Esophagus muscularis mucosa (tissue), 4 donors: ENCODE data around the gene ATP5PB. TPM values are rescaled to one million over a fixed set of nuclear protein-coding genes. Genes with fewer than 3 reads are reported as not detected.

Source experiments
- DNase-seq: peaks from one replicate; pipeline ENCODE4 v3.0.0-alpha.2; 2017; ENCODE audit errors: extremely low spot score
- H3K27ac ChIP-seq, 4 donors: fragments of 200-600 bp; sonication (generic); replicated peaks in 1 of 4; 1 replicate in 3 of 4; 2 replicates in 1 of 4; pipeline ENCODE4 v1.5.1; 2016 to 2019; ENCODE audit warnings: mild to moderate bottlenecking in 1 of 4
- H3K27me3 ChIP-seq, 4 donors: fragments of 200-600 bp; sonication (generic); one replicate each; pipeline versions ENCODE4 v1.5.1 to v1.6.0; 2016 to 2019
- H3K36me3 ChIP-seq, 4 donors: fragments of 200-600 bp; sonication (generic); one replicate each; pipeline ENCODE4 v1.5.1; 2016 to 2019
- H3K4me1 ChIP-seq, 4 donors: fragments of 200-600 bp; sonication (generic); one replicate each; pipeline ENCODE4 v1.5.1; 2016 to 2019
- H3K4me3 ChIP-seq, 4 donors: fragments of 200-600 bp; sonication (generic); 1 replicate in 2 of 4; 2 replicates in 2 of 4; pipeline ENCODE4 v1.5.1; 2016 to 2019; ENCODE audit warnings: mild to moderate bottlenecking in 4 of 4, moderate library complexity in 1 of 4
- H3K9me3 ChIP-seq, 4 donors: fragments of 200-600 bp; sonication (generic); 1 replicate in 3 of 4; 2 replicates in 1 of 4; pipeline ENCODE4 v1.5.1; 2016 to 2019
- CTCF ChIP-seq, 3 experiments: fragments of 200-600 bp in 2 of 3; fragments of 450-650 bp in 1 of 3; sonication (generic) in 2 of 3; IDR thresholded peaks; one replicate each; pipeline ENCODE4 v1.5.1; 2017 to 2019; ENCODE audit warnings: antibody characterized with exemption in 3 of 3, mild to moderate bottlenecking in 2 of 3, moderate library complexity in 1 of 3
- EP300 ChIP-seq: sonication (generic); formaldehyde crosslinking; IDR thresholded peaks from one replicate; pipeline ENCODE4 v1.6.1; 2017; ENCODE audit warnings: antibody characterized with exemption
- POLR2A ChIP-seq: fragments of 450-650 bp; IDR thresholded peaks from one replicate; pipeline ENCODE4 v1.6.1; 2017; ENCODE audit warnings: antibody characterized with exemption, moderate library complexity, mild to moderate bottlenecking, low read depth
- POLR2AphosphoS5 ChIP-seq, 2 donors: sonication (generic); formaldehyde crosslinking; IDR thresholded peaks; one replicate each; pipeline ENCODE4 v1.6.1; 2017; ENCODE audit warnings: antibody characterized with exemption in 2 of 2
- WGBS: methylation state at CpG from one replicate; pipeline ENCODE4 v1.1.5; 2018; 5-methylcytosine and 5-hydroxymethylcytosine counted together
- intact Hi-C: fragments of 100-400 bp; cut with DNase I; formaldehyde crosslinking; loops from one replicate; pipeline ENCODE4 v1.15.1; 2023
- total RNA-seq, 4 donors: library from RNA; depleted of rRNA; stranded (reverse); fragments of >200 nt; gene quantifications; one replicate each; pipeline versions ENCODE4 v1.1.0 to v1.2.1, GENCODE V29; 2016

The ATP5PB gene
- total RNA-seq, 4 donors from 2014 or later, result 177 to 203 (median 192) TPM

GRCh38 chr1:111468717-111469100, 19.4 kb downstream of the ATP5PB start:
- Histone ChIP-seq H3K36me3 (peaks cover 12 to 72% (median 52%) of the 10 kb centered on the region in 4 donors), H3K4me1 (peaks cover 0 to 5% (median 5%) of the 10 kb centered on the region in 4 donors), H3K27ac (no peak overlapping the region), H3K27me3 (no peaks in the 10 kb centered on the region), H3K4me3 (no peak overlapping the region), H3K9me3 (no peaks in the 10 kb centered on the region)
- TF ChIP-seq CTCF (IDR thresholded peaks at IDR 0.05) (no peak), POLR2A (no peak), POLR2AphosphoS5 (IDR thresholded peaks at IDR 0.05) (no peak), EP300 (no peak)
- no peak for DNase-seq
- intact Hi-C loops, result no loop called here

GRCh38 chr1:111469539-111469938, 20.3 kb downstream of the ATP5PB start:
- Histone ChIP-seq H3K4me3 (no peak overlapping the region), H3K27me3 (no peaks in the 10 kb centered on the region), H3K27ac (no peak overlapping the region), H3K36me3 (peaks cover 12 to 70% (median 52%) of the 10 kb centered on the region in 4 donors), H3K4me1 (peaks cover 0 to 13% (median 5%) of the 10 kb centered on the region in 4 donors), H3K9me3 (no peaks in the 10 kb centered on the region)
- intact Hi-C loops, result no loop called here
- DNase-seq, result peak; percentile 53
- no peak for TF ChIP-seq EP300

GRCh38 chr1:111470596-111470995, 21.3 kb downstream of the ATP5PB start:
- Histone ChIP-seq H3K4me3 (no peak overlapping the region), H3K36me3 (peaks cover 12 to 62% (median 52%) of the 10 kb centered on the region in 4 donors), H3K4me1 (peaks cover 0 to 16% (median 5%) of the 10 kb centered on the region in 4 donors), H3K9me3 (no peaks in the 10 kb centered on the region), H3K27me3 (no peaks in the 10 kb centered on the region), H3K27ac (peak overlapping the region in 3 of 4 donors; percentile 27 to 52 (median 50))
- peak; percentile 39 for DNase-seq
- intact Hi-C loops, result no loop called here
- 87% methylated on average over 5 of the region's 5 CpGs for WGBS
- TF ChIP-seq CTCF (IDR thresholded peaks at IDR 0.05), result no peak
- TF ChIP-seq EP300, result no peak
- no peak for TF ChIP-seq POLR2AphosphoS5 (IDR thresholded peaks at IDR 0.05)
- TF ChIP-seq POLR2A, result no peak

GRCh38 chr1:111471012-111471411, 21.7 kb downstream of the ATP5PB start:
- Histone ChIP-seq H3K4me3 (no peak overlapping the region), H3K36me3 (peaks cover 12 to 60% (median 50%) of the 10 kb centered on the region in 4 donors), H3K27me3 (no peaks in the 10 kb centered on the region), H3K9me3 (no peaks in the 10 kb centered on the region), H3K4me1 (peaks cover 0 to 17% (median 5%) of the 10 kb centered on the region in 4 donors), H3K27ac (peak overlapping the region in 3 of 4 donors; percentile 27 to 52 (median 50))
- intact Hi-C loops, result no loop called here
- DNase-seq, result no peak
- TF ChIP-seq EP300, result no peak
- TF ChIP-seq POLR2AphosphoS5 (IDR thresholded peaks at IDR 0.05), result peak in 1 of 2 donors; percentile 26
- no peak for TF ChIP-seq POLR2A
- 73% methylated on average over 3 of the region's 3 CpGs for WGBS

GRCh38 chr1:111471538-111471937, 22.3 kb downstream of the ATP5PB start:
- Histone ChIP-seq H3K9me3 (no peaks in the 10 kb centered on the region), H3K36me3 (peaks cover 12 to 60% (median 48%) of the 10 kb centered on the region in 4 donors), H3K27me3 (no peaks in the 10 kb centered on the region), H3K4me1 (peaks cover 0 to 22% (median 5%) of the 10 kb centered on the region in 4 donors), H3K4me3 (no peak overlapping the region), H3K27ac (peak overlapping the region in 3 of 4 donors; percentile 29 to 50 (median 38))
- TF ChIP-seq CTCF (IDR thresholded peaks at IDR 0.05) (no peak), EP300 (no peak), POLR2AphosphoS5 (IDR thresholded peaks at IDR 0.05) (no peak), POLR2A (no peak)
- intact Hi-C loops, result no loop called here
- DNase-seq, result no peak
- WGBS, result 96% methylated on average over 3 of the region's 3 CpGs

GRCh38 chr1:111474106-111474505, 24.8 kb downstream of the ATP5PB start:
- Histone ChIP-seq H3K9me3 (no peaks in the 10 kb centered on the region), H3K27ac (peak overlapping the region; percentile 29 to 58 (median 45)), H3K27me3 (no peaks in the 10 kb centered on the region), H3K4me1 (peaks cover 5 to 27% (median 5%) of the 10 kb centered on the region in 4 donors), H3K36me3 (peaks cover 0 to 45% (median 35%) of the 10 kb centered on the region in 4 donors), H3K4me3 (peak overlapping the region; percentile 19 to 38 (median 30))
- peak; percentile 42 for DNase-seq
- intact Hi-C loops, result no loop called here
- no peak for TF ChIP-seq POLR2AphosphoS5 (IDR thresholded peaks at IDR 0.05)
- no peak for TF ChIP-seq EP300
- TF ChIP-seq POLR2A, result no peak
- TF ChIP-seq CTCF (IDR thresholded peaks at IDR 0.05), result no peak
- 54% methylated on average over 5 of the region's 5 CpGs for WGBS
